Measurements from ENCODE around the gene CEP250.
A peak's percentile ranks its signal among the peaks of the same experiment; 100 is the strongest.
"Not testable (repeated sequence)": the region's sequence is repeated elsewhere in the genome, so short reads cannot be mapped to it uniquely, and the experiment has no call there.

The CEP250 gene

DNA sequence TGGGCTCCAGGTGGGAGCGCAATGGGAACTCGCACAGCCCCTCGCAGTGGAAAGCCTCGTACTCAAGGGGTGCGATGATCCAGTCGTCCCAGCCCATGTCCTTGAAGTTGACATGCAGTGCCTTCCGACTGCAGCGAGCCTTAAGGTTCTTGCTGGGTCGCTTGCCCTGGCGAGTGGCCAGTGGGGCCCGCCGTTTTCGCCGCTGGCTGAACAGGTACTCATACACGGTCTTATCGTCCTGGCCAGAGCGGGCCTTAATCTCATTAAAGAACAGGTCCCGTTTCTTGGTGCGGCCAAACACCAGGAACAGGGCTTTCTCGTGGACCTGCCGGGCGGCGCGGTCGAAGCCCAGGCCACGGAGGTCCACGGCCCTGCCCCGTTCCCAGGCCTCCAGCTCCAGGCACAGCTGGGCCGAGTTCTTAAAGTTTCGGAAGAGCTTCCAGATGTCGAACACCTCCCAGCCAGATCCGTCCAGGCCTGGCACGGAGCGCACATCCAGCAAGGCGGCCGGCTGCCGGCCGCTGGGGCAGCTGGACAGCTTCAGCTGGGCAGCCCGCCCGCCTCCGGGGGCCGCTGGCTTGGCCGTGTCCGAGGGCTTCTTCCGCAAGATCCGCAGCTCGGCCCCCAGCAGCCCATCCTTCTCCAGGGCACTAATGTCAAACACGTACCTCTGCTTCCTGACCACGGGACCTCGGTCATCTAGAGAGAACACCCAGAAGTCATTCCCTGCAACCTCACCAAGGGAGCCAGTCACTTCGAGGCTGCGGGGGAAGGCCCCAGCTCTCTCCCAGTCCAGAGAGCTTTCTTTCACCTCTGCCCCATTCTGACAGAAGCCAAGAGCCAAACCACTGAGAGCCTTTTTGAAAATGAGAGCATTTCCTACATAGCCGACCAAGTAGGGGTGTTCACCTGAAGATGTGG, 21.1 kb upstream of the CEP250 start:
- Histone ChIP-seq H3K36me3 (ENCODE audit: control insufficient read depth in 2 of 2, insufficient read depth in 2 of 2, low read length in 2 of 2) (no peaks in the 10 kb centered on the region), H3K27ac (ENCODE audit: low read depth in 2 of 2, low read length in 2 of 2) (no peak overlapping the region), H3K9ac (ENCODE audit: low read depth in 1 of 2, low read length in 2 of 2) (no peak overlapping the region)

DNA sequence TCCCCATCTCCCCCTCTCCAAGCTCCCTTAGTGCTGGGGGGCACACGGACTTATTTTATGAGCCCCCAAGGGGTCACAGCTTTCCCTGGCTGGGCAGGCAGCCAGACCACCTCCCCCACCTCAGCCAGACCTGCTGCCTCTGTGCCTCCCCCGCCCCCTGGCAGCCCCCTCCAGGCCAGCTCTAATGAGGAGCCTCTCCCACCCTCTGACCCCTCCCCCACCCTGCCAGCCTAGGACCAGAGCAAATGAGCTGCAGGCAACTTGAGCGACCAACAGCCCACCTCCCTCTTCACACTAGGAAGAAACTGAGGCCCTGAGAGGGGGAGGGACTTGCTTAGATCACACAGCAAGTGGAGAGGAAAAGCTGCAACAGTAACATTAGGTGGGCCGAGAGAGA, 19.2 kb upstream of the CEP250 start:
- Histone ChIP-seq H3K9ac (ENCODE audit: low read depth in 1 of 2, low read length in 2 of 2) (no peak overlapping the region), H3K9me3 (ENCODE audit: control insufficient read depth in 2 of 2, low read length in 2 of 2) (no peaks in the 10 kb centered on the region), H3K36me3 (ENCODE audit: control insufficient read depth in 2 of 2, insufficient read depth in 2 of 2, low read length in 2 of 2) (no peaks in the 10 kb centered on the region), H3K4me3 (ENCODE audit: low read length in 2 of 2) (no peak overlapping the region), H3K27ac (ENCODE audit: low read depth in 2 of 2, low read length in 2 of 2) (no peak overlapping the region), H3K27me3 (ENCODE audit: control insufficient read depth in 2 of 2, insufficient read depth in 2 of 2, low read length in 2 of 2) (no peaks in the 10 kb centered on the region), H3K4me1 (ENCODE audit: control insufficient read depth in 2 of 2, insufficient read depth in 2 of 2, low read length in 2 of 2) (no peaks in the 10 kb centered on the region)

More for the DNA sequence above, 21.1 kb upstream of the CEP250 start:
- Histone ChIP-seq H3K4me3 (ENCODE audit: low read length in 2 of 2) (no peak overlapping the region), H3K9me3 (ENCODE audit: control insufficient read depth in 2 of 2, low read length in 2 of 2) (no peaks in the 10 kb centered on the region), H3K4me1 (ENCODE audit: control insufficient read depth in 2 of 2, insufficient read depth in 2 of 2, low read length in 2 of 2) (no peaks in the 10 kb centered on the region), H3K27me3 (ENCODE audit: control insufficient read depth in 2 of 2, insufficient read depth in 2 of 2, low read length in 2 of 2) (no peaks in the 10 kb centered on the region)

DNA sequence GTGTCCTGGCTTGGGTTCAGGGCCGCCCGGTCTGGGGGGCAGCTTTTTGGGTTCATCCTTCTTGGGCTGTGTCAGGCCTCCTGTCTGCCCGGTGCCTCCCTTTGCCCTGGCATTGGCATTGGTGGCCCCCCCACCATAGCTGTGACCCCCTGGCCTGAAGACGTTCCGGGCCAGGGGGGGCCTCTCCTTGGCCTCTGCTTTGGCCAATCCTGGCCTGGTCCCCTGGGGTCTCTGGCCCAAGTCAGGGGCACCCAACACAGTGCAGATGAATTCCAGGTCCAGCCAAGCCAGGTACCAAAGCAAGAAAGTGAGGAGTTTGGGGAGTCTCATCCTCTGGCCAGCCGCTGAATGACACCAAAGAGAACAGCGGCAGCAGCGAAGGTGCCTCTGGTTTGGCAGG, 17.8 kb upstream of the CEP250 start:
- no peak overlapping the region for H3K9ac ChIP-seq (ENCODE audit: low read depth in 1 of 2, low read length in 2 of 2)
- H3K27me3 ChIP-seq (ENCODE audit: control insufficient read depth in 2 of 2, insufficient read depth in 2 of 2, low read length in 2 of 2) = no peaks in the 10 kb centered on the region
- no peaks in the 10 kb centered on the region for H3K4me1 ChIP-seq (ENCODE audit: control insufficient read depth in 2 of 2, insufficient read depth in 2 of 2, low read length in 2 of 2)
- H3K27ac ChIP-seq (ENCODE audit: low read depth in 2 of 2, low read length in 2 of 2) = no peak overlapping the region
- H3K36me3 ChIP-seq (ENCODE audit: control insufficient read depth in 2 of 2, insufficient read depth in 2 of 2, low read length in 2 of 2) = no peaks in the 10 kb centered on the region
- no peak overlapping the region for H3K4me3 ChIP-seq (ENCODE audit: low read length in 2 of 2)
- no peaks in the 10 kb centered on the region for H3K9me3 ChIP-seq (ENCODE audit: control insufficient read depth in 2 of 2, low read length in 2 of 2)

DNA sequence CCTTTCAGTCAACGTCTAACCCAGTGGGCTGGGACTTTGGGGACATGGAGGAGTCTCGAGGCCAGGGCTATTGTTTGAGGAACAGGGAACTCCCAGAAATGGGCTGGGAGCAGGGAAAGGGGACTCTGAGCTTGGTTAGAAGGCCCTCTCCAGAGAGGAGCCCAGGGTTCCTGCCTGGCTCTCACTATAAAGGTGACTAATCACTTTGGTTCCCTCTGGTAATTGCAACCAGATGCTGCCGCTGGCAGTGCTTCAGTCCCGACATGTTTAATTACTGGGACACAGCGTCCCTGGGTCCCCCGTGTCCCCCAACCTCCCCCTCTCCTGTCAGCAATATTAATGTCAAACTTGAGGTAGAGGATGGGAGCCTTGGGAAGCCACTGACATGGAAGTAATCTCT, 12.4 kb upstream of the CEP250 start:
- H3K4me1 ChIP-seq (ENCODE audit: control insufficient read depth in 2 of 2, insufficient read depth in 2 of 2, low read length in 2 of 2) = no peaks in the 10 kb centered on the region
- no peaks in the 10 kb centered on the region for H3K9me3 ChIP-seq (ENCODE audit: control insufficient read depth in 2 of 2, low read length in 2 of 2)
- H3K9ac ChIP-seq (ENCODE audit: low read depth in 1 of 2, low read length in 2 of 2) = no peak overlapping the region
- H3K27ac ChIP-seq (ENCODE audit: low read depth in 2 of 2, low read length in 2 of 2) = no peak overlapping the region
- H3K27me3 ChIP-seq (ENCODE audit: control insufficient read depth in 2 of 2, insufficient read depth in 2 of 2, low read length in 2 of 2) = no peaks in the 10 kb centered on the region
- H3K36me3 ChIP-seq (ENCODE audit: control insufficient read depth in 2 of 2, insufficient read depth in 2 of 2, low read length in 2 of 2) = no peaks in the 10 kb centered on the region
- no peak overlapping the region for H3K4me3 ChIP-seq (ENCODE audit: low read length in 2 of 2)

DNA sequence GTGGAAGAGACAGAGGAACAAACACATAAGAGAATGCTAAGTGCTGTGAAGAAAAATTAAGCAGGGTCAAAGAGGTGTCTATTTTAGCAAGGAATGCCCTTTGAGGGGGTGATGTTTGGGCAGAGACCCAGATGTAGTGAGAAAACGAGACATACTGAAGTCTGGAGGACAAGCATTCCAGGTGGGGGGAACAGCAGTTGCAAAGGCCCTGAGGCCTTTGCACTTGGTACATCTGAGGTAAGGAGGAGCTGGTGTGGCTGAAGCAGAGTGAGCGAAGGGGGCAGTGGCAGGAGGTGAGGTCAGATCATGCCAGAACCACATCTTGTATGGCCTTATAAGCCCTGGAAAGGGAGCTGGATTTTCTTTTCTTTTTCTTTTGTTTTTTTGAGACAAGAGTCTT, 11.2 kb upstream of the CEP250 start:
- Histone ChIP-seq H3K9me3 (ENCODE audit: control insufficient read depth in 2 of 2, low read length in 2 of 2) (no peaks in the 10 kb centered on the region), H3K4me3 (ENCODE audit: low read length in 2 of 2) (no peak overlapping the region), H3K36me3 (ENCODE audit: control insufficient read depth in 2 of 2, insufficient read depth in 2 of 2, low read length in 2 of 2) (no peaks in the 10 kb centered on the region), H3K27ac (ENCODE audit: low read depth in 2 of 2, low read length in 2 of 2) (no peak overlapping the region), H3K27me3 (ENCODE audit: control insufficient read depth in 2 of 2, insufficient read depth in 2 of 2, low read length in 2 of 2) (no peaks in the 10 kb centered on the region), H3K9ac (ENCODE audit: low read depth in 1 of 2, low read length in 2 of 2) (no peak overlapping the region), H3K4me1 (ENCODE audit: control insufficient read depth in 2 of 2, insufficient read depth in 2 of 2, low read length in 2 of 2) (no peaks in the 10 kb centered on the region)

DNA sequence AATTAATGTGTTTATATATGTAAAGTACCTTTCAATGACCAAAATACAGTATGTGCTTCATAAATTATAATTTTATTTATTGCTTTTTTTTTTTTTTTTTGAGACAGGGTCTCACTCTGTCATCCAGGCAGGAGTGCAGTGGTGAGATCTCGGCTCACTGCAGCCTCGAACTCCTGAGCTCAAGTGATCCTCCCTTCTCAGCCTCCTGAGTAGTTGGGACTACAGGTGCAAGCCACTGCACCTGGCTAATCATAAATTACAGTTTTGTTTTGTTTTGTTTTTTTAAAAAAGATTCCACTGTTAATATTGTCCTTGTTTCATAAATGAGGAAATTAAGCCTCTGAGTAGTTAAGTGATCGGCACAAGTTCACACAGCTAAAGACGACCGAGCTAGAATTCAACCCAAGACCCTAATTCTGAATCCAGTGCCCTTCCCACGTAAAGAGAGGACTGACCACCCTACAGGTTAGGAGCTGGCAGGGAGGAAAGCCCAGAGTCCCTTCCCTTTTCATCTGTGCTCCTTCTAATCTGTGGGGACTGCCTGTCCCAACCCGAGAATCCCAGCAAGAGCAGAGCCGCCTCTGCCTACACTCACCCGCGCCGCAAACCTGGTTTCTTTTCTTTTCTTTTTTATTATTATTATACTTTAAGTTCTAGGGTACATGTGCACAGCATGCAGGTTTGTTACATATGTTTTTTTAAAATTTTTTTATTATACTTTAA, 8.9 kb upstream of the CEP250 start:
- Histone ChIP-seq H3K4me1 (ENCODE audit: control insufficient read depth in 2 of 2, insufficient read depth in 2 of 2, low read length in 2 of 2) (no peaks in the 10 kb centered on the region), H3K9me3 (ENCODE audit: control insufficient read depth in 2 of 2, low read length in 2 of 2) (no peaks in the 10 kb centered on the region), H3K9ac (ENCODE audit: low read depth in 1 of 2, low read length in 2 of 2) (peak overlapping the region in 1 of 2 donors; percentile 27), H3K27me3 (ENCODE audit: control insufficient read depth in 2 of 2, insufficient read depth in 2 of 2, low read length in 2 of 2) (no peaks in the 10 kb centered on the region), H3K4me3 (ENCODE audit: low read length in 2 of 2) (peak overlapping the region; percentile 48 to 56), H3K27ac (ENCODE audit: low read depth in 2 of 2, low read length in 2 of 2) (no peak overlapping the region), H3K36me3 (ENCODE audit: control insufficient read depth in 2 of 2, insufficient read depth in 2 of 2, low read length in 2 of 2) (no peaks in the 10 kb centered on the region)

DNA sequence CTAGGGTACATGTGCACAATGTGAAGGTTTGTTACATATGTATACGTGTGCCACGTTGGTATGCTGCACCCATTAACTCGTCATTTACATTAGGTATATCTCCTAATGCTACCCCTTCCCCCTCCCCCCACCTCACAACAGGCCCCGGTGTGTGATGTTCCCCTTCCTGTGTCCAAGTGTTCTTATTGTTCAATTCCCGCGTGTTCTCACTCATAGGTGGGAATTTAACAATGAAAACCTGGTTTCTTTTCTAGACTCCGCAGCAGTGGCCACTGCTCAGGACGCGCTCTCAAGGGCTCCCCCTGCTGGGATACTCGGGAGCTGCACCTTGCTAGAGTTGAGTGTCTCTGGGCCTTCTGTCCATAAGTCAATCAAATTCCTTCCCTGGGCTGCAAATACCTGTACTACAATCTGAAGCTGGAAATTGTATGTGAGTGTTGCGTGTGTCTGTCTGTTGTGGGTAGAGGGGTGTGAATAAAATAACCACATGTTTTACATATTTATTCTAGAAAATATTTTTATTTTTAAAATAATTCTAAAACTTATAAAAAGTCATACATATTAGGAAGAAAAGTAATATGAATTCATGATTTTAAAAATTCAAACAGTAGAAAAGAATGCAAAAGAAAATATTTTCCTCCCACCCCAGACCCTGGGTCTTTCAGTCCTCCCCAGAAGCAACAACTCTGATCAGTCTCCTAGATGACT, 8.2 kb upstream of the CEP250 start:
- no peaks in the 10 kb centered on the region for H3K9me3 ChIP-seq (ENCODE audit: control insufficient read depth in 2 of 2, low read length in 2 of 2)
- no peaks in the 10 kb centered on the region for H3K27me3 ChIP-seq (ENCODE audit: control insufficient read depth in 2 of 2, insufficient read depth in 2 of 2, low read length in 2 of 2)
- no peaks in the 10 kb centered on the region for H3K36me3 ChIP-seq (ENCODE audit: control insufficient read depth in 2 of 2, insufficient read depth in 2 of 2, low read length in 2 of 2)
- no peaks in the 10 kb centered on the region for H3K4me1 ChIP-seq (ENCODE audit: control insufficient read depth in 2 of 2, insufficient read depth in 2 of 2, low read length in 2 of 2)
- peak overlapping the region in 1 of 2 donors; percentile 33 for H3K9ac ChIP-seq (ENCODE audit: low read depth in 1 of 2, low read length in 2 of 2)
- peak overlapping the region; percentile 48 to 56 for H3K4me3 ChIP-seq (ENCODE audit: low read length in 2 of 2)
- no peak overlapping the region for H3K27ac ChIP-seq (ENCODE audit: low read depth in 2 of 2, low read length in 2 of 2)

DNA sequence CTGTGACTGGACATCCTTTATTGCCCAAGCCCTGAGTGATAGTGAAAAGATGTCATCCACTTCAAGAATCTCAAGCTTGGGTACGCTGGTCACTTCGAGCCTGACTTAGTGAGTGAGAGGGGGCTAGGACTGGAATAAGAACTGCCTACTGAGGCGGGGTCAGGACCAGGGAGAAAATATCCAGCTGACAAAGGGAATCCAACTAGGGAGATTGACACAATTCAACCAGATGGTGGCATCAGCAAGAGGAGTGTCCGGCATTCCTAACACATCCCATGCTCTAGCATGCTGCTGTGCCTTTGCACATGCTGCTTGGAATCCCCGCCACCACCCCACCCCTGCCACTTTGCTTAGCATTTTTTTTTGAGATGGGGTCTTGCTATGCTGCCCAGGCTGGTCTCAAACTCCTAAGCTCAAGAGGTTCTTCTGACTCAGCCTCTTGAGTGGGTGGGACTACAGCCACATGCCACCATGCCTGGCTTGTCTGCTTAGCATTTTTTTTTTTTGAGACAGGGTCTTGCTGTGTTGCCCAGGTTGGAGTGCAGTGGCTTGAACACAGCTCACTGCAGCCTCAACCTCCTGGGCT, 6.5 kb upstream of the CEP250 start:
- no peak overlapping the region for H3K9ac ChIP-seq (ENCODE audit: low read depth in 1 of 2, low read length in 2 of 2)

DNA sequence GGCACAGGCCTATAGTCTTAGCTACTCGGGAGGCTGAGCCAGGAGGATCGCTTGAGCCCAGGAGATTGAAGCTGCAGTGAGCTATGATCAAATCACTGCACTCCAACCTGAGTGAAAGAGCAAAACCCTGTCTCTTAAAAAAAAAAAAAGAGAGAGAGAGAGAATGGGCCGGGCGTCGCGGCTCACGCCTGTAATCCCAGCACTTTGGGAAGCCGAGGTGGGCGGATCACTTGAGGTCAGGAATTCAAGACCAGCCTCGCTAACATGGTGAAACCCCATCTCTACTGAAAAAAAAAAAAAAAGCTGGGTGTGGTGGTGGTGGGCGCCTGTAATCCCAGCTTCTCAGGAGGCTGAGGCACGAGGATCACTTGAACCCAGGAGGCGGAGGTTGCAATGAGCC, 5.5 kb upstream of the CEP250 start:
- H3K36me3 ChIP-seq (ENCODE audit: control insufficient read depth in 2 of 2, insufficient read depth in 2 of 2, low read length in 2 of 2); H3K9me3 ChIP-seq (ENCODE audit: control insufficient read depth in 2 of 2, low read length in 2 of 2); H3K27ac ChIP-seq (ENCODE audit: low read depth in 2 of 2, low read length in 2 of 2); H3K9ac ChIP-seq (ENCODE audit: low read depth in 1 of 2, low read length in 2 of 2); H3K27me3 ChIP-seq (ENCODE audit: control insufficient read depth in 2 of 2, insufficient read depth in 2 of 2, low read length in 2 of 2); H3K4me3 ChIP-seq (ENCODE audit: low read length in 2 of 2); H3K4me1 ChIP-seq (ENCODE audit: control insufficient read depth in 2 of 2, insufficient read depth in 2 of 2, low read length in 2 of 2): not testable (repeated sequence)

More for the DNA sequence above, 6.5 kb upstream of the CEP250 start:
- H3K36me3 ChIP-seq (ENCODE audit: control insufficient read depth in 2 of 2, insufficient read depth in 2 of 2, low read length in 2 of 2) = no peaks in the 10 kb centered on the region
- H3K9me3 ChIP-seq (ENCODE audit: control insufficient read depth in 2 of 2, low read length in 2 of 2) = no peaks in the 10 kb centered on the region
- H3K27ac ChIP-seq (ENCODE audit: low read depth in 2 of 2, low read length in 2 of 2) = no peak overlapping the region
- no peaks in the 10 kb centered on the region for H3K4me1 ChIP-seq (ENCODE audit: control insufficient read depth in 2 of 2, insufficient read depth in 2 of 2, low read length in 2 of 2)
- H3K4me3 ChIP-seq (ENCODE audit: low read length in 2 of 2) = no peak overlapping the region
- H3K27me3 ChIP-seq (ENCODE audit: control insufficient read depth in 2 of 2, insufficient read depth in 2 of 2, low read length in 2 of 2) = no peaks in the 10 kb centered on the region
